ENCODE results near the gene TMEM175. TPM values are rescaled to one million over a fixed set of nuclear protein-coding genes. Genes with fewer than 3 reads are reported as not detected.

The TMEM175 gene
- total and polyA plus RNA-seq, 4 donors, result 17.4 to 81.3 (median 30.6) TPM

- Histone ChIP-seq H3K36me3 (ENCODE audit: control insufficient read depth in 1 of 2, insufficient read depth in 2 of 2, low read length in 1 of 2) (no peaks in the 10 kb centered on the region), H3K27me3 (ENCODE audit: control insufficient read depth in 1 of 2, insufficient read depth in 2 of 2, low read length in 1 of 2) (no peaks in the 10 kb centered on the region), H3K4me1 (ENCODE audit: control insufficient read depth in 1 of 2, insufficient read depth in 2 of 2, low read length in 2 of 2) (no peaks in the 10 kb centered on the region), H3K27ac (ENCODE audit: low read depth in 1 of 2, low read length in 2 of 2) (no peak overlapping the region), H3K9me3 (ENCODE audit: control insufficient read depth, low read length) (no peaks in the 10 kb centered on the region), H3K4me3 (ENCODE audit: low read length in 2 of 2) (no peak overlapping the region)
- no peak for ATAC-seq (ENCODE audit: low FRiP score)
- 91 to 92% methylated on average over 47 to 48 of the region's 48 CpGs for WGBS, 2 donors
- DNase-seq, result no peak
- intact Hi-C loops (cut with DNase I), result no loop called here
These were observed 34.2 kb downstream of the TMEM175 start for GRCh38 chr4:966266-967112.

GRCh38 chr4:967113-968104 is 35.1 kb downstream of the TMEM175 start:
- WGBS, 2 donors, result 50 to 51% methylated on average over 67 to 76 of the region's 76 CpGs
- Histone ChIP-seq H3K36me3 (ENCODE audit: control insufficient read depth in 1 of 2, insufficient read depth in 2 of 2, low read length in 1 of 2) (no peaks in the 10 kb centered on the region), H3K27me3 (ENCODE audit: control insufficient read depth in 1 of 2, insufficient read depth in 2 of 2, low read length in 1 of 2) (no peaks in the 10 kb centered on the region), H3K4me3 (ENCODE audit: low read length in 2 of 2) (no peak overlapping the region), H3K4me1 (ENCODE audit: control insufficient read depth in 1 of 2, insufficient read depth in 2 of 2, low read length in 2 of 2) (no peaks in the 10 kb centered on the region), H3K9me3 (ENCODE audit: control insufficient read depth, low read length) (no peaks in the 10 kb centered on the region), H3K27ac (ENCODE audit: low read depth in 1 of 2, low read length in 2 of 2) (no peak overlapping the region)
- intact Hi-C loops (cut with DNase I), result no loop called here
- ATAC-seq (ENCODE audit: low FRiP score) (no peak), DNase-seq (no peak)

GRCh38 chr4:968221-968620 is 36.0 kb downstream of the TMEM175 start:
- no peak for ATAC-seq (ENCODE audit: low FRiP score)

GRCh38 chr4:968621-969394 is 36.5 kb downstream of the TMEM175 start:
- H3K4me3 ChIP-seq (ENCODE audit: low read length in 2 of 2), result no peak overlapping the region
- ATAC-seq (ENCODE audit: low FRiP score) (no peak), DNase-seq (no peak)
- H3K4me1 ChIP-seq (ENCODE audit: control insufficient read depth in 1 of 2, insufficient read depth in 2 of 2, low read length in 2 of 2), result no peaks in the 10 kb centered on the region
- H3K36me3 ChIP-seq (ENCODE audit: control insufficient read depth in 1 of 2, insufficient read depth in 2 of 2, low read length in 1 of 2), result no peaks in the 10 kb centered on the region
- intact Hi-C loops (cut with DNase I), result no loop called here
- H3K27ac ChIP-seq (ENCODE audit: low read depth in 1 of 2, low read length in 2 of 2), result no peak overlapping the region
- no peaks in the 10 kb centered on the region for H3K27me3 ChIP-seq (ENCODE audit: control insufficient read depth in 1 of 2, insufficient read depth in 2 of 2, low read length in 1 of 2)
- H3K9me3 ChIP-seq (ENCODE audit: control insufficient read depth, low read length), result no peaks in the 10 kb centered on the region
- 89 to 93% methylated on average over 23 of the region's 23 CpGs for WGBS, 2 donors

More at GRCh38 chr4:968221-968620, 36.0 kb downstream of the TMEM175 start:
- Histone ChIP-seq H3K4me1 (ENCODE audit: control insufficient read depth in 1 of 2, insufficient read depth in 2 of 2, low read length in 2 of 2) (no peaks in the 10 kb centered on the region), H3K27me3 (ENCODE audit: control insufficient read depth in 1 of 2, insufficient read depth in 2 of 2, low read length in 1 of 2) (no peaks in the 10 kb centered on the region), H3K27ac (ENCODE audit: low read depth in 1 of 2, low read length in 2 of 2) (no peak overlapping the region), H3K9me3 (ENCODE audit: control insufficient read depth, low read length) (no peaks in the 10 kb centered on the region), H3K36me3 (ENCODE audit: control insufficient read depth in 1 of 2, insufficient read depth in 2 of 2, low read length in 1 of 2) (no peaks in the 10 kb centered on the region), H3K4me3 (ENCODE audit: low read length in 2 of 2) (no peak overlapping the region)
- intact Hi-C loops (cut with DNase I), result no loop called here
- DNase-seq, result no peak
- 30 to 36% methylated on average over 24 of the region's 24 CpGs for WGBS, 2 donors

GRCh38 chr4:970046-970745 is 37.9 kb downstream of the TMEM175 start:
- WGBS, 2 donors, result 89 to 94% methylated on average over 20 to 25 of the region's 25 CpGs
- DNase-seq (no peak), ATAC-seq (ENCODE audit: low FRiP score) (no peak)
- Histone ChIP-seq H3K27me3 (ENCODE audit: control insufficient read depth in 1 of 2, insufficient read depth in 2 of 2, low read length in 1 of 2) (no peaks in the 10 kb centered on the region), H3K4me3 (ENCODE audit: low read length in 2 of 2) (no peak overlapping the region), H3K9me3 (ENCODE audit: control insufficient read depth, low read length) (no peaks in the 10 kb centered on the region), H3K27ac (ENCODE audit: low read depth in 1 of 2, low read length in 2 of 2) (no peak overlapping the region), H3K36me3 (ENCODE audit: control insufficient read depth in 1 of 2, insufficient read depth in 2 of 2, low read length in 1 of 2) (no peaks in the 10 kb centered on the region), H3K4me1 (ENCODE audit: control insufficient read depth in 1 of 2, insufficient read depth in 2 of 2, low read length in 2 of 2) (no peaks in the 10 kb centered on the region)
- intact Hi-C loops (cut with DNase I), result loop anchor here in 1 of 2 donors (5.0 kb wide), 1 partner anchor 38 kb away; the partner anchor contains the start of genes GAK and TMEM175

- Histone ChIP-seq H3K36me3 (ENCODE audit: control insufficient read depth in 1 of 2, insufficient read depth in 2 of 2, low read length in 1 of 2) (no peaks in the 10 kb centered on the region), H3K4me3 (ENCODE audit: low read length in 2 of 2) (no peak overlapping the region), H3K9me3 (ENCODE audit: control insufficient read depth, low read length) (no peaks in the 10 kb centered on the region), H3K27ac (ENCODE audit: low read depth in 1 of 2, low read length in 2 of 2) (no peak overlapping the region), H3K4me1 (ENCODE audit: control insufficient read depth in 1 of 2, insufficient read depth in 2 of 2, low read length in 2 of 2) (no peaks in the 10 kb centered on the region), H3K27me3 (ENCODE audit: control insufficient read depth in 1 of 2, insufficient read depth in 2 of 2, low read length in 1 of 2) (no peaks in the 10 kb centered on the region)
- WGBS, 2 donors, result 80 to 81% methylated on average over 17 of the region's 17 CpGs
- ATAC-seq (ENCODE audit: low FRiP score), result no peak
- DNase-seq, result no peak
- intact Hi-C loops (cut with DNase I), result loop anchor here in 1 of 2 donors (5.0 kb wide), 1 partner anchor 39 kb away; the partner anchor contains the start of genes GAK and TMEM175
These were observed 38.7 kb downstream of the TMEM175 start for GRCh38 chr4:970854-971520.

- DNase-seq, result no peak
- 44 to 52% methylated on average over 24 of the region's 24 CpGs for WGBS, 2 donors
- Histone ChIP-seq H3K4me1 (ENCODE audit: control insufficient read depth in 1 of 2, insufficient read depth in 2 of 2, low read length in 2 of 2) (no peaks in the 10 kb centered on the region), H3K36me3 (ENCODE audit: control insufficient read depth in 1 of 2, insufficient read depth in 2 of 2, low read length in 1 of 2) (no peaks in the 10 kb centered on the region), H3K4me3 (ENCODE audit: low read length in 2 of 2) (no peak overlapping the region), H3K9me3 (ENCODE audit: control insufficient read depth, low read length) (no peaks in the 10 kb centered on the region), H3K27ac (ENCODE audit: low read depth in 1 of 2, low read length in 2 of 2) (no peak overlapping the region), H3K27me3 (ENCODE audit: control insufficient read depth in 1 of 2, insufficient read depth in 2 of 2, low read length in 1 of 2) (no peaks in the 10 kb centered on the region)
- ATAC-seq (ENCODE audit: low FRiP score), result no peak
- intact Hi-C loops (cut with DNase I), result loop anchor here in 1 of 2 donors (5.0 kb wide), 1 partner anchor 40 kb away; the partner anchor contains the start of genes GAK and TMEM175
These were observed 39.6 kb downstream of the TMEM175 start for GRCh38 chr4:971666-972500.
